Prostate gland (tissue), 2 donors: ENCODE measurements around the gene SLC29A2. TPM values are rescaled to one million over a fixed set of nuclear protein-coding genes. Genes with fewer than 3 reads are reported as not detected.

Experiments used
- DNase-seq: peaks from one replicate; pipeline ENCODE4 v3.0.0-alpha.2; 2019; ENCODE audit warnings: low spot score
- H3K27ac ChIP-seq, 2 donors: fragments of 200-600 bp; sonication (generic); 2 replicates each; pipeline ENCODE4 v1.5.1; 2017 to 2019
- H3K27me3 ChIP-seq: fragments of 200-600 bp; sonication (generic); replicated peaks from 2 replicates; pipeline ENCODE4 v1.5.1; 2019; ENCODE audit not compliant: insufficient read depth
- H3K36me3 ChIP-seq, 2 donors: fragments of 200-600 bp; sonication (generic); 1 replicate in 1 of 2; 2 replicates in 1 of 2; pipeline versions ENCODE4 v1.5.1 to v1.8.1; 2017 to 2019
- H3K4me1 ChIP-seq: fragments of 200-600 bp; sonication (generic); replicated peaks from 2 replicates; pipeline ENCODE4 v1.5.1; 2019
- H3K4me3 ChIP-seq, 2 donors: fragments of 200-600 bp; sonication (generic); 2 replicates each; pipeline ENCODE4 v1.5.1; 2017 to 2019
- H3K9me3 ChIP-seq: fragments of 200-600 bp; sonication (generic); 2 replicates; pipeline ENCODE4 v1.5.1; 2017
- POLR2A ChIP-seq: fragments of 450-650 bp; IDR thresholded peaks from one replicate; pipeline ENCODE4 v1.6.1; 2016; ENCODE audit warnings: antibody characterized with exemption, mild to moderate bottlenecking
- POLR2AphosphoS5 ChIP-seq: sonication (generic); formaldehyde crosslinking; IDR thresholded peaks from one replicate; pipeline ENCODE4 v1.6.1; 2017; ENCODE audit warnings: antibody characterized with exemption
- WGBS: methylation state at CpG from one replicate; pipeline ENCODE4 v1.1.5; 2018; 5-methylcytosine and 5-hydroxymethylcytosine counted together
- intact Hi-C: fragments of 100-400 bp; cut with DNase I; formaldehyde crosslinking; loops from one replicate; pipeline ENCODE4 v1.14.2; 2022
- total RNA-seq, 2 donors: library from RNA; depleted of rRNA; stranded (reverse); fragments of >200 nt; gene quantifications; one replicate each; pipeline ENCODE4 v1.1.0, GENCODE V29; 2016
- TF ChIP-seq, protein P1 (sequence below), 4 experiments: fragments of 200-600 bp in 2 of 4; fragments of 450-650 bp in 2 of 4; sonication (generic) in 2 of 4; IDR thresholded peaks; 1 replicate in 3 of 4; 2 replicates in 1 of 4; pipeline ENCODE4 v1.5.1; 2016 to 2019; ENCODE audit warnings: antibody characterized with exemption in 4 of 4, mild to moderate bottlenecking in 2 of 4, moderate library complexity in 2 of 4

SLC29A2 gene
- total RNA-seq, 2 donors from 2014 or later: 10.1 to 12.5 TPM

GRCh38 chr11:66333220-66333877, 38.2 kb downstream of the SLC29A2 start:
- Histone ChIP-seq H3K9me3 (no peaks in the 10 kb centered on the region), H3K27me3 (no peaks in the 10 kb centered on the region), H3K27ac (no peak overlapping the region), H3K4me1 (peaks cover 9% of the 10 kb centered on the region), H3K36me3 (no peaks in the 10 kb centered on the region), H3K4me3 (no peak overlapping the region)
- DNase-seq: no peak
- 88% methylated on average over 19 of the region's 19 CpGs for WGBS
- TF ChIP-seq POLR2AphosphoS5: no peak
- TF ChIP-seq POLR2A: no peak
- TF ChIP-seq, protein P1, sequence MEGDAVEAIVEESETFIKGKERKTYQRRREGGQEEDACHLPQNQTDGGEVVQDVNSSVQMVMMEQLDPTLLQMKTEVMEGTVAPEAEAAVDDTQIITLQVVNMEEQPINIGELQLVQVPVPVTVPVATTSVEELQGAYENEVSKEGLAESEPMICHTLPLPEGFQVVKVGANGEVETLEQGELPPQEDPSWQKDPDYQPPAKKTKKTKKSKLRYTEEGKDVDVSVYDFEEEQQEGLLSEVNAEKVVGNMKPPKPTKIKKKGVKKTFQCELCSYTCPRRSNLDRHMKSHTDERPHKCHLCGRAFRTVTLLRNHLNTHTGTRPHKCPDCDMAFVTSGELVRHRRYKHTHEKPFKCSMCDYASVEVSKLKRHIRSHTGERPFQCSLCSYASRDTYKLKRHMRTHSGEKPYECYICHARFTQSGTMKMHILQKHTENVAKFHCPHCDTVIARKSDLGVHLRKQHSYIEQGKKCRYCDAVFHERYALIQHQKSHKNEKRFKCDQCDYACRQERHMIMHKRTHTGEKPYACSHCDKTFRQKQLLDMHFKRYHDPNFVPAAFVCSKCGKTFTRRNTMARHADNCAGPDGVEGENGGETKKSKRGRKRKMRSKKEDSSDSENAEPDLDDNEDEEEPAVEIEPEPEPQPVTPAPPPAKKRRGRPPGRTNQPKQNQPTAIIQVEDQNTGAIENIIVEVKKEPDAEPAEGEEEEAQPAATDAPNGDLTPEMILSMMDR (IDR thresholded peaks at IDR 0.05): no peak
- intact Hi-C loops: no loop called here

- H3K36me3 ChIP-seq: no peaks in the 10 kb centered on the region
- no peaks in the 10 kb centered on the region for H3K27me3 ChIP-seq
- no peak overlapping the region for H3K27ac ChIP-seq
- no peak for TF ChIP-seq POLR2A
- TF ChIP-seq, protein P1 (IDR thresholded peaks at IDR 0.05): no peak
- no peak for TF ChIP-seq POLR2AphosphoS5
- WGBS: 82% methylated on average over 18 of the region's 18 CpGs
- H3K4me1 ChIP-seq: peaks cover 9% of the 10 kb centered on the region
- H3K4me3 ChIP-seq: no peak overlapping the region
- no peaks in the 10 kb centered on the region for H3K9me3 ChIP-seq
- intact Hi-C loops: no loop called here
- DNase-seq: no peak
Measured at GRCh38 chr11:66332371-66333219, 39.0 kb downstream of the SLC29A2 start.

DNA sequence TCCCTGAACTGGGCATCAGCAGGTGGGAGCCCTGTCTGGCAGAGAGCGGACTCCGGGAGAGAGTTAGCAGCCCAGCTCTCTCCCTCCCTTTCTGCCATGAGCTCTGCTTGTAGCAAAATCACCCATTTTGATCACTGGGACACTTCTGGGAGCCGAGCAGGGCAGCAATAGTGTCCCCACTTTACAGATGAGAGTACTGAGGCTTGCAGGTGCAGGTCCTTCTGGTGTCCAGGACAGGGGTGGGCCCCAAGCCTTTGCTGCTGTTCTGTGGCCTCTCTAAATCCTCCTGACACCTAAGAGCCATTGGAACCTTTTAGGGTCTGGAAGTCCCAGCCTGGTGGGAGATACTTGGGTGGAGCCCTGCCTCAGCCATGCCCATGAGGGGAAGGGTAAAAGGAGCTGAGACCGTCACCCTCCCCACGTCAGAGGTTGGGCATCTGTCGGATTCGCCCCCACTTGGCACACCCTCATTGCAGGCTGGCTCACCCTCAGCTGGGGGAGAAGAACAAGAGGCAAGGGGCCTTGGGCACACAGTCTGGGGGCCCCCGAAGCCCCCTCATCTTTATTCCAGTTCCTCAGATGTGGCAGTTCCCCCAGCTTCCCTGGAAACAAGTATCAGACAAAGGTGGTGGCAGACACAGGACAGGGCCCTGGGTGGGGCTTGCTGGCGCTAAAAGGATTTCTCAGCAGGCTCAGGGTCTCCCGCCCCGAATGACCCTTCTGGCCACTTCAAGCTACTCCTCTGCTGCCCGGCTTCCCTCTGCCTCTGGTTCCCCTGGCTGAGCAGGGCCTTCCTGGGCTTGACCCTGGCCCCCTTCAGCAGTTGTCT, 39.8 kb downstream of the SLC29A2 start:
- intact Hi-C loops: no loop called here
- no peaks in the 10 kb centered on the region for H3K9me3 ChIP-seq
- no peak overlapping the region for H3K4me3 ChIP-seq
- H3K27ac ChIP-seq: no peak overlapping the region
- WGBS: 88% methylated on average over 12 of the region's 12 CpGs
- H3K27me3 ChIP-seq: no peaks in the 10 kb centered on the region
- no peak for DNase-seq
- H3K36me3 ChIP-seq: no peaks in the 10 kb centered on the region
- TF ChIP-seq, protein P1 (IDR thresholded peaks at IDR 0.05): no peak
- no peak for TF ChIP-seq POLR2A
- peaks cover 8% of the 10 kb centered on the region for H3K4me1 ChIP-seq

DNA sequence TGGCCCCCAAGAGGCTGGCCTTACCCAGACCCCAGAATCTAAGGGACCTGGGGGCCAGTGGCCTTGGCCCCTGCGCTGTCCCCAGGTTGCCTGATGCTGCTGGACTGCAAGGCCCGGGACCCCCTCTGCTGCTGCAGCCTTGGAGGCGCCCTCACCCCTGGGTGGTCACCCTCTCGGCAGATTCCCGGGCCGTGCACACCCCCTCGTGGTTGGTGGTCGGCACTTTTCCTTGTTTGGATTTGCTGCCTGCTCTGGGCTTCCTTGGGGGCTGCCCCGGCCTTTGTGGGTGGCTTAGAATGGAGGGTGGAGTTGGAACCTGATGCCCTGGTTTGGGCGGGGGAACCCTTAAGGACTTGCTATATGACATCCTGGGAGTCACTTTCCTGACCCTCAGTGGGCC, 40.6 kb downstream of the SLC29A2 start:
- intact Hi-C loops: no loop called here
- no peak for DNase-seq
- no peak for TF ChIP-seq POLR2AphosphoS5
- TF ChIP-seq, protein P1 (IDR thresholded peaks at IDR 0.05): no peak
- no peak for TF ChIP-seq POLR2A
- H3K4me1 ChIP-seq: peaks cover 4% of the 10 kb centered on the region
- no peak overlapping the region for H3K4me3 ChIP-seq
- H3K27me3 ChIP-seq: no peaks in the 10 kb centered on the region
- H3K36me3 ChIP-seq: no peaks in the 10 kb centered on the region
- WGBS: 66% methylated on average over 6 of the region's 10 CpGs
- H3K9me3 ChIP-seq: no peaks in the 10 kb centered on the region
- H3K27ac ChIP-seq: no peak overlapping the region
